G401.6 (cell line): ENCODE results near the gene TCF15.

Experiments
- FAIRE-seq: peaks from 2 replicates; lab custom pipeline; 2012; peaks lifted over from hg19 to GRCh38; lab: Jason Lieb, UNC

TCF15 gene

GRCh38 chr20:611047-611842 lies 1.1 kb upstream of the TCF15 start:
- FAIRE-seq = no peak

GRCh38 chr20:609371-609964 lies 641 bp downstream of the TCF15 start:
- FAIRE-seq = no peak

- FAIRE-seq = no peak
Measured at GRCh38 chr20:608970-609369, 1.1 kb downstream of the TCF15 start.

GRCh38 chr20:607476-607875 lies 2.6 kb downstream of the TCF15 start:
- no peak for FAIRE-seq

- FAIRE-seq = no peak
Measured at GRCh38 chr20:605237-605636, 4.9 kb downstream of the TCF15 start.

- FAIRE-seq = no peak
Measured at GRCh38 chr20:603116-603640, 6.9 kb downstream of the TCF15 start.

- FAIRE-seq = no peak
Measured at GRCh38 chr20:602111-602970, 7.8 kb downstream of the TCF15 start.

GRCh38 chr20:600736-601135 lies 9.4 kb downstream of the TCF15 start:
- no peak for FAIRE-seq

GRCh38 chr20:600141-600540 lies 10.0 kb downstream of the TCF15 start:
- FAIRE-seq = no peak

GRCh38 chr20:598133-598850 lies 11.8 kb downstream of the TCF15 start:
- FAIRE-seq = no peak

GRCh38 chr20:597560-597959 lies 12.5 kb downstream of the TCF15 start:
- no peak for FAIRE-seq

GRCh38 chr20:595330-596308 lies 14.5 kb downstream of the TCF15 start:
- no peak for FAIRE-seq

GRCh38 chr20:592506-592905 lies 17.6 kb downstream of the TCF15 start:
- no peak for FAIRE-seq

- no peak for FAIRE-seq
Measured at GRCh38 chr20:591941-592340, 18.2 kb downstream of the TCF15 start.

- no peak for FAIRE-seq
Measured at GRCh38 chr20:588932-589672, 21.0 kb downstream of the TCF15 start.

- no peak for FAIRE-seq
Measured at GRCh38 chr20:588476-588875, 21.6 kb downstream of the TCF15 start.

- FAIRE-seq = no peak
Measured at GRCh38 chr20:584971-585301, 25.2 kb downstream of the TCF15 start.

- no peak for FAIRE-seq
Measured at GRCh38 chr20:584161-584970, 25.7 kb downstream of the TCF15 start.

GRCh38 chr20:582204-582603 lies 27.9 kb downstream of the TCF15 start:
- FAIRE-seq = no peak
